Measurements from ENCODE around the gene MACF1.
A peak's percentile ranks its signal among the peaks of the same experiment; 100 is the strongest.

MACF1 gene

GRCh38 chr1:39407896-39408640 is 203.6 kb downstream of the MACF1 start:
- H3K4me3 ChIP-seq (ENCODE audit: low read depth, low read length): peak overlapping the region; percentile 69
- no peak for TF ChIP-seq CTCF (IDR thresholded peaks at IDR 0.05; ENCODE audit: low read depth, low read length)
- DNase-seq: no peak
- no peaks in the 10 kb centered on the region for H3K9me3 ChIP-seq (ENCODE audit: severe bottlenecking)
- peaks cover 26% of the 10 kb centered on the region for H3K36me3 ChIP-seq
- H3K27me3 ChIP-seq (ENCODE audit: insufficient read depth, low read depth, severe bottlenecking): no peaks in the 10 kb centered on the region
- peak overlapping the region; percentile 98 for H3K27ac ChIP-seq

GRCh38 chr1:39408641-39409054 is 204.2 kb downstream of the MACF1 start:
- Histone ChIP-seq H3K27ac (peak overlapping the region; percentile 98), H3K4me3 (ENCODE audit: low read depth, low read length) (peak overlapping the region; percentile 69), H3K36me3 (peaks cover 26% of the 10 kb centered on the region), H3K9me3 (ENCODE audit: severe bottlenecking) (no peaks in the 10 kb centered on the region), H3K27me3 (ENCODE audit: insufficient read depth, low read depth, severe bottlenecking) (no peaks in the 10 kb centered on the region)
- no peak for TF ChIP-seq CTCF (IDR thresholded peaks at IDR 0.05; ENCODE audit: low read depth, low read length)
- peak; percentile 97 for DNase-seq

- no peaks in the 10 kb centered on the region for H3K9me3 ChIP-seq (ENCODE audit: severe bottlenecking)
- no peaks in the 10 kb centered on the region for H3K27me3 ChIP-seq (ENCODE audit: insufficient read depth, low read depth, severe bottlenecking)
- TF ChIP-seq CTCF (IDR thresholded peaks at IDR 0.05; ENCODE audit: low read depth, low read length): no peak
- no peak for DNase-seq
- peak overlapping the region; percentile 86 for H3K27ac ChIP-seq
- H3K4me3 ChIP-seq (ENCODE audit: low read depth, low read length): peak overlapping the region; percentile 46
- peaks cover 28% of the 10 kb centered on the region for H3K36me3 ChIP-seq
Measured at GRCh38 chr1:39409055-39409816, 204.7 kb downstream of the MACF1 start.

- Histone ChIP-seq H3K27ac (no peak overlapping the region), H3K4me3 (ENCODE audit: low read depth, low read length) (no peak overlapping the region), H3K27me3 (ENCODE audit: insufficient read depth, low read depth, severe bottlenecking) (no peaks in the 10 kb centered on the region), H3K36me3 (peaks cover 33% of the 10 kb centered on the region), H3K9me3 (ENCODE audit: severe bottlenecking) (no peaks in the 10 kb centered on the region)
- DNase-seq: peak; percentile 34
- TF ChIP-seq CTCF (IDR thresholded peaks at IDR 0.05; ENCODE audit: low read depth, low read length): peak; percentile 79
Measured at GRCh38 chr1:39410915-39411436, 206.5 kb downstream of the MACF1 start.

GRCh38 chr1:39411526-39412478 is 207.3 kb downstream of the MACF1 start:
- Histone ChIP-seq H3K27me3 (ENCODE audit: insufficient read depth, low read depth, severe bottlenecking) (no peaks in the 10 kb centered on the region), H3K27ac (no peak overlapping the region), H3K36me3 (peaks cover 33% of the 10 kb centered on the region), H3K4me3 (ENCODE audit: low read depth, low read length) (no peak overlapping the region), H3K9me3 (ENCODE audit: severe bottlenecking) (no peaks in the 10 kb centered on the region)
- DNase-seq: no peak
- no peak for TF ChIP-seq CTCF (IDR thresholded peaks at IDR 0.05; ENCODE audit: low read depth, low read length)
